Activated CD8-positive, alpha-beta memory T cell treated with anti-CD3 and anti-CD28 coated beads, Interleukin-2, amount 50 U/mL, for 1 hour (primary cell): ENCODE measurements around the gene TEX10.

ENCODE experiments used
- DNase-seq: peaks from one replicate; pipeline ENCODE4 v3.0.0-alpha.2; 2020; ENCODE audit errors: extremely low read depth

TEX10 gene

GRCh38 chr9:100285080-100285479 is 67.7 kb downstream of the TEX10 start:
- DNase-seq, result no peak

GRCh38 chr9:100284247-100284646 is 68.5 kb downstream of the TEX10 start:
- DNase-seq, result no peak

DNA sequence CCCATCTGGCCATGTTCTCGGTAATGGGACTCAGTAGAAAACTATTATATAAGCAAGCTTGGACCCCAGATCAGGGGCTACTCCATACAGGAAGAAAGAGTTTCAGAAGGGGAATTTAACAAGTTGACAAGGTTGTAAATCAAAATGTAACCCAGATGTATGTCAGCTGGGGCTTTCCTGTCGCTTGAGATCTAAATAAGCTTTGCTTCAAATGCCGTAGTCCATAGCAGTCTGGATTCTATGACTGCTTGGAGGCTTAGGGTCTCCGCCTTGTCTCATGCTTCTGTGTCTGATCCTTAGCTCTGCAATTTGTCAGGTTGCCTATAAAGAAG is 70.4 kb downstream of the TEX10 start:
- DNase-seq, result no peak

GRCh38 chr9:100281676-100282387 is 70.9 kb downstream of the TEX10 start:
- DNase-seq, result no peak

- no peak for DNase-seq
These were observed 71.7 kb downstream of the TEX10 start for GRCh38 chr9:100281066-100281465.

- DNase-seq, result no peak
These were observed 75.4 kb downstream of the TEX10 start for GRCh38 chr9:100277166-100277979.

GRCh38 chr9:100269656-100270055 is 83.1 kb downstream of the TEX10 start:
- no peak for DNase-seq

DNA sequence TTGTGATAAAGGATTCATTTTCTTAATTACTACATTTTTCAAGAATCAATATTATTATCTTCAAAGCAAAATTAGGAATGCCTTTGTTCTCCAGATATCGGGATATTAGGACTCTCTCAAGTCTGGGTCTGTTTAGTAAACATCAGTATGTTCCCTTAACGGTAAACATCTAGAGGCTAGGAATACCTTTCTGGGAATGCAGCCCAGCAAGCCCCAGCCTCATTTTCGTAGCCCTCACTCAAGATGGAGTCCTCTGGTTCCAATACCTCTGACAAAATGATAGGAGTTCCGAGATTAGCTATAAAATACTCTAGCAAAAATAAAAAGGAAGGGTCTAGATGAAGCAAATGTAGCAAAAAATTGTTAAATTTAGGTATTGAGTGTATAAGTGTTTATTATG is 84.5 kb downstream of the TEX10 start:
- no peak for DNase-seq

GRCh38 chr9:100267211-100267610 is 85.5 kb downstream of the TEX10 start:
- no peak for DNase-seq
